Measurements from ENCODE around the gene CSNK1A1. TPM values are rescaled to one million over a fixed set of nuclear protein-coding genes. Genes with fewer than 3 reads are reported as not detected.

CSNK1A1 gene
- total and polyA plus RNA-seq, 4 donors: 43.0 to 108 (median 78.2) TPM

GRCh38 chr5:149445739-149446369 is 105.4 kb downstream of the CSNK1A1 start:
- Histone ChIP-seq H3K4me3 (ENCODE audit: low read depth in 1 of 3, low read length in 3 of 3) (no peak overlapping the region), H3K27ac (ENCODE audit: low read depth in 1 of 2, low read length in 2 of 2) (peak overlapping the region in 1 of 2 donors; percentile 38), H3K9me3 (ENCODE audit: control insufficient read depth in 4 of 4, low read length in 3 of 4) (no peaks in the 10 kb centered on the region), H3K27me3 (ENCODE audit: control insufficient read depth in 4 of 4, insufficient read depth in 4 of 4, low read length in 3 of 4) (no peaks in the 10 kb centered on the region), H3K36me3 (ENCODE audit: control insufficient read depth in 4 of 4, insufficient read depth in 3 of 4, low read depth in 1 of 4, low read length in 3 of 4) (no peaks in the 10 kb centered on the region), H3K4me1 (ENCODE audit: control insufficient read depth in 4 of 4, insufficient read depth in 4 of 4, low read length in 3 of 4) (peaks cover 0 to 7% (median 2%) of the 10 kb centered on the region in 4 donors), H3K9ac (ENCODE audit: low read depth in 1 of 2, low read length in 2 of 2) (no peak overlapping the region)
- 80% methylated on average over 9 of the region's 9 CpGs for whole genome bisulfite sequencing
- no peak for DNase-seq (ENCODE audit: low spot score)
- TF ChIP-seq ZBTB33 (IDR thresholded peaks at IDR 0.05) (no peak), RXRA (IDR thresholded peaks at IDR 0.05) (peak in 1 of 2 donors; percentile 21), FOXA2 (IDR thresholded peaks at IDR 0.05) (no peak), MAX (IDR thresholded peaks at IDR 0.05) (no peak), HNF4A (conservative IDR thresholded peaks at IDR 0.05) (no peak), REST (IDR thresholded peaks at IDR 0.05) (no peak), JUND (IDR thresholded peaks at IDR 0.05) (no peak), NR2F2 (IDR thresholded peaks at IDR 0.05) (no peak), FOXA1 (IDR thresholded peaks at IDR 0.05) (no peak), SP1 (IDR thresholded peaks at IDR 0.05) (peak; percentile 14), RAD21 (IDR thresholded peaks at IDR 0.05) (peak in 1 of 2 donors; percentile 4)
- TF ChIP-seq, protein P1, sequence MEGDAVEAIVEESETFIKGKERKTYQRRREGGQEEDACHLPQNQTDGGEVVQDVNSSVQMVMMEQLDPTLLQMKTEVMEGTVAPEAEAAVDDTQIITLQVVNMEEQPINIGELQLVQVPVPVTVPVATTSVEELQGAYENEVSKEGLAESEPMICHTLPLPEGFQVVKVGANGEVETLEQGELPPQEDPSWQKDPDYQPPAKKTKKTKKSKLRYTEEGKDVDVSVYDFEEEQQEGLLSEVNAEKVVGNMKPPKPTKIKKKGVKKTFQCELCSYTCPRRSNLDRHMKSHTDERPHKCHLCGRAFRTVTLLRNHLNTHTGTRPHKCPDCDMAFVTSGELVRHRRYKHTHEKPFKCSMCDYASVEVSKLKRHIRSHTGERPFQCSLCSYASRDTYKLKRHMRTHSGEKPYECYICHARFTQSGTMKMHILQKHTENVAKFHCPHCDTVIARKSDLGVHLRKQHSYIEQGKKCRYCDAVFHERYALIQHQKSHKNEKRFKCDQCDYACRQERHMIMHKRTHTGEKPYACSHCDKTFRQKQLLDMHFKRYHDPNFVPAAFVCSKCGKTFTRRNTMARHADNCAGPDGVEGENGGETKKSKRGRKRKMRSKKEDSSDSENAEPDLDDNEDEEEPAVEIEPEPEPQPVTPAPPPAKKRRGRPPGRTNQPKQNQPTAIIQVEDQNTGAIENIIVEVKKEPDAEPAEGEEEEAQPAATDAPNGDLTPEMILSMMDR (IDR thresholded peaks at IDR 0.05; ENCODE audit: low read depth, low read length, missing input control): no peak
- TF ChIP-seq, protein P2, sequence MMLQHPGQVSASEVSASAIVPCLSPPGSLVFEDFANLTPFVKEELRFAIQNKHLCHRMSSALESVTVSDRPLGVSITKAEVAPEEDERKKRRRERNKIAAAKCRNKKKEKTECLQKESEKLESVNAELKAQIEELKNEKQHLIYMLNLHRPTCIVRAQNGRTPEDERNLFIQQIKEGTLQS (IDR thresholded peaks at IDR 0.05): no peak

DNA sequence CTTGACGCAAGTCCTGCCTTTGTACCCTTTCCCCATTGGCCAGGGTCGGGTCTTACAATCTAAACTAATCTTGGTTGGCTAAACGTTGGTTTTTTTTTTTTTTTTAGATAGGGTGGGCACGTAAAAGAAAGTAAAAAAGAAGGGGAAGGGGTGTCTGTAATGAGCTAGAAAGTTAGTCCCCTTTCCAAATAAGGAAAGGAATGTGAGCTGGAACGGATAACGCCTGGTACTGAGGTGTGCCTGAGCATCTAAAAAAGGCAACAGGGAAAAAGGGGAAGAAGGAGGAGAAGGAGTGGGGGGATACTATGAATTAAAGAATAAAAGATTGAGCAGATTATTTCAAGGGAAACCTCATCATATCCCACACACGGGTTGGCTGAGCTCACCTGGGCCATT is 105.9 kb downstream of the CSNK1A1 start:
- Histone ChIP-seq H3K4me1 (ENCODE audit: control insufficient read depth in 4 of 4, insufficient read depth in 4 of 4, low read length in 3 of 4) (peaks cover 0 to 5% (median under 1%) of the 10 kb centered on the region in 4 donors), H3K36me3 (ENCODE audit: control insufficient read depth in 4 of 4, insufficient read depth in 3 of 4, low read depth in 1 of 4, low read length in 3 of 4) (no peaks in the 10 kb centered on the region), H3K9me3 (ENCODE audit: control insufficient read depth in 4 of 4, low read length in 3 of 4) (no peaks in the 10 kb centered on the region), H3K27me3 (ENCODE audit: control insufficient read depth in 4 of 4, insufficient read depth in 4 of 4, low read length in 3 of 4) (no peaks in the 10 kb centered on the region), H3K4me3 (ENCODE audit: low read depth in 1 of 3, low read length in 3 of 3) (no peak overlapping the region), H3K9ac (ENCODE audit: low read depth in 1 of 2, low read length in 2 of 2) (no peak overlapping the region), H3K27ac (ENCODE audit: low read depth in 1 of 2, low read length in 2 of 2) (peak overlapping the region in 1 of 2 donors; percentile 38)
- WGBS: 84% methylated on average over 7 of the region's 7 CpGs
- no peak for DNase-seq (ENCODE audit: low spot score)
- TF ChIP-seq EGR1 (IDR thresholded peaks at IDR 0.05; ENCODE audit: low read depth in 2 of 2): no peak
- TF ChIP-seq JUND (IDR thresholded peaks at IDR 0.05): no peak
- TF ChIP-seq TAF1 (conservative IDR thresholded peaks at IDR 0.05): no peak
- no peak for TF ChIP-seq MAX (IDR thresholded peaks at IDR 0.05)
- TF ChIP-seq RAD21 (IDR thresholded peaks at IDR 0.05): no peak
- TF ChIP-seq HNF4A (conservative IDR thresholded peaks at IDR 0.05): no peak
- no peak for TF ChIP-seq RXRA (IDR thresholded peaks at IDR 0.05)
- no peak for TF ChIP-seq HNF4G (IDR thresholded peaks at IDR 0.05)
- TF ChIP-seq, protein P2 (IDR thresholded peaks at IDR 0.05): no peak
- TF ChIP-seq YY1 (IDR thresholded peaks at IDR 0.05): no peak
- TF ChIP-seq, protein P1 (IDR thresholded peaks at IDR 0.05; ENCODE audit: low read depth, low read length, missing input control): no peak
- no peak for TF ChIP-seq GABPA (IDR thresholded peaks at IDR 0.05 in 1 of 2, conservative IDR thresholded peaks at IDR 0.05 in 1 of 2)
- TF ChIP-seq FOXA2 (IDR thresholded peaks at IDR 0.05): no peak
- TF ChIP-seq NR2F2 (IDR thresholded peaks at IDR 0.05): no peak
- no peak for TF ChIP-seq FOXA1 (IDR thresholded peaks at IDR 0.05)
- no peak for TF ChIP-seq SP1 (IDR thresholded peaks at IDR 0.05)

All from liver (tissue), 9 donors.